Right forelimb (tissue), 1 donor: ENCODE measurements around the gene RCE1.
A peak's percentile ranks its signal among the peaks of the same experiment; 100 is the strongest.
"Not testable (repeated sequence)": the region's sequence is repeated elsewhere in the genome, so short reads cannot be mapped to it uniquely, and the experiment has no call there.

Source experiments
- DNase-seq: peaks from one replicate; pipeline ENCODE4 v3.0.0-alpha.2; 2018

RCE1 gene

GRCh38 chr11:66842896-66843775 lies at the start of gene RCE1:
Gene RCE1 (plus strand): TSS chr11:66843441. CDS start chr11:66843456, 15 bp downstream.
- DNase-seq, result peak; percentile 96

GRCh38 chr11:66799815-66800214 lies 43.4 kb upstream of the RCE1 start:
- not testable (repeated sequence) for DNase-seq

- no peak for DNase-seq
Observed at GRCh38 chr11:66800720-66801428, 42.4 kb upstream of the RCE1 start.

- DNase-seq, result no peak
Observed at GRCh38 chr11:66809592-66809991, 33.6 kb upstream of the RCE1 start.

- DNase-seq, result no peak
Observed at GRCh38 chr11:66810576-66811185, 32.6 kb upstream of the RCE1 start.

- DNase-seq, result no peak
Observed at GRCh38 chr11:66814678-66815077, 28.6 kb upstream of the RCE1 start.

- DNase-seq, result no peak
Observed at GRCh38 chr11:66815646-66816045, 27.6 kb upstream of the RCE1 start.

GRCh38 chr11:66818231-66818955 lies 24.8 kb upstream of the RCE1 start:
- no peak for DNase-seq

- DNase-seq, result no peak
Observed at GRCh38 chr11:66820381-66820780, 22.9 kb upstream of the RCE1 start.

GRCh38 chr11:66820901-66821300 lies 22.3 kb upstream of the RCE1 start:
- DNase-seq, result no peak

GRCh38 chr11:66823700-66824099 lies 19.5 kb upstream of the RCE1 start:
- no peak for DNase-seq

- DNase-seq, result not testable (repeated sequence)
Observed at GRCh38 chr11:66824573-66824972, 18.7 kb upstream of the RCE1 start.

- no peak for DNase-seq
Observed at GRCh38 chr11:66834539-66834845, 8.7 kb upstream of the RCE1 start.

GRCh38 chr11:66834943-66835342 lies 8.3 kb upstream of the RCE1 start:
- DNase-seq, result no peak

GRCh38 chr11:66835768-66836405 lies 7.4 kb upstream of the RCE1 start:
- DNase-seq, result no peak

GRCh38 chr11:66840317-66841091 lies 2.7 kb upstream of the RCE1 start:
- DNase-seq, result no peak

- no peak for DNase-seq
Observed at GRCh38 chr11:66841861-66842260, 1.4 kb upstream of the RCE1 start.

- no peak for DNase-seq
Observed at GRCh38 chr11:66842501-66842895, 743 bp upstream of the RCE1 start.

- DNase-seq, result no peak
Observed at GRCh38 chr11:66843776-66844495, 695 bp downstream of the RCE1 start.

GRCh38 chr11:66844496-66845142 lies 1.4 kb downstream of the RCE1 start:
- no peak for DNase-seq
